ENCODE data around the gene RTP4. TPM values are rescaled to one million over a fixed set of nuclear protein-coding genes. Genes with fewer than 3 reads are reported as not detected.

RTP4 gene
- polyA plus RNA-seq, 2 of the 4 experiments (the other 2 are of a cell fraction) = not detected

GRCh38 chr3:187400756-187401155 is 32.6 kb downstream of the RTP4 start:
- TF ChIP-seq RNF2 (IDR thresholded peaks at IDR 0.05; ENCODE audit: borderline replicate concordance, low read depth) = no peak
- no peak for TF ChIP-seq NFE2L2 (conservative IDR thresholded peaks at IDR 0.05; ENCODE audit: low read length)
- TF ChIP-seq CBX8 (IDR thresholded peaks at IDR 0.05) = no peak
- ATAC-seq = no peak
- ChIA-PET CTCF (interaction anchor here (0.6 kb wide), 1 partner anchor 50 kb away, joined by 3 read pairs; no protein-coding TSS in a partner anchor), POLR2A (no interaction called here)
- no peak for FAIRE-seq
- Histone ChIP-seq H3K4me3 (no peak overlapping the region), H3K4me2 (no peak overlapping the region), H3K9me3 (no peaks in the 10 kb centered on the region), H3K4me1 (peaks cover 17% of the 10 kb centered on the region), H3K27ac (no peak overlapping the region)
- WGBS (ENCODE audit: missing lambda C conversion rate) = 47% methylated on average over 3 of the region's 3 CpGs
- DNase-seq (ENCODE audit: low read depth in 1 of 2, low spot score in 1 of 2) = no peak

- Histone ChIP-seq H3K27ac (no peak overlapping the region), H3K4me2 (no peak overlapping the region), H3K4me1 (peaks cover 17% of the 10 kb centered on the region), H3K9me3 (no peaks in the 10 kb centered on the region), H3K4me3 (no peak overlapping the region)
- TF ChIP-seq HES2 (IDR thresholded peaks at IDR 0.05) (no peak), KDM1A (IDR thresholded peaks at IDR 0.05; ENCODE audit: low read depth) (no peak), NFE2L2 (conservative IDR thresholded peaks at IDR 0.05; ENCODE audit: low read length) (no peak), ELK1 (IDR thresholded peaks at IDR 0.05; ENCODE audit: low read depth, low read length) (no peak), MAZ (IDR thresholded peaks at IDR 0.05; ENCODE audit: borderline replicate concordance, low read depth, low read length) (no peak), ATOH8 (CRISPR knock-in tag; IDR thresholded peaks at IDR 0.05; ENCODE audit: low read depth) (no peak), ZC3H11A (IDR thresholded peaks at IDR 0.05) (no peak), FOSL2 (IDR thresholded peaks at IDR 0.05) (no peak), FOSL2 (CRISPR knock-in tag; IDR thresholded peaks at IDR 0.05) (no peak), KDM5A (IDR thresholded peaks at IDR 0.05) (no peak), CHD4 (IDR thresholded peaks at IDR 0.05; ENCODE audit: borderline replicate concordance) (no peak)
- ATAC-seq (no peak), FAIRE-seq (no peak), DNase-seq (ENCODE audit: low read depth in 1 of 2, low spot score in 1 of 2) (no peak)
- WGBS (ENCODE audit: missing lambda C conversion rate) = 85% methylated on average over 4 of the region's 4 CpGs
- CTCF ChIA-PET = no interaction called here
- POLR2A ChIA-PET = no interaction called here
Measured at GRCh38 chr3:187401856-187402255, 33.7 kb downstream of the RTP4 start.

DNA sequence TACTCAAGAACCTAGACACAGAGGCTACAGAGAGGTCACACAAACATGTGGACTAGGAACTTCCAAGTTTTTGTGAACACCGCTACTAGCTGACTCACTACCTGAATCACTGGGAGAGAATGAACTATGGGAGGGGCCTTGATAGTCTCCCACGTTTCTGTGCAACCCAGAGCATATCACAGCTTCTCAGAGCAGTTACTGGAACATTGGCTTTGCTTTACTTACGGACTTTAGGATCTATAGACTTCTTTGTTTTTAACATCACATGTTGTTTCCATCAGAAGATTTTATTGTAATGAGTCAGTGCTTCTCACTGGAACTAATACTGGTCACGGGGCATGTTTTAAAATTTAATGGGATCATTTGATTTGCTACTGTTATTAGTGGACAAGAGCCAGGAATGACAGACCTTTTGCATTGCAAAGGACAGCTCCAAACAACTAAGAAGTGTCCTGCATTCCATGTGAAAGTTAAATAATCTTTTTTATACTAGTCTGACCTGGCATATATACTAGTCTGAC is 35.6 kb downstream of the RTP4 start:
- peak; percentile 26 to 79 for DNase-seq (ENCODE audit: low read depth in 1 of 2, low spot score in 1 of 2)
- 0% methylated on average over 4 of the region's 4 CpGs for WGBS (ENCODE audit: missing lambda C conversion rate)
- H3K9me3 ChIP-seq = no peaks in the 10 kb centered on the region
- CTCF ChIA-PET = interaction anchor here (0.6 to 1.2 kb wide), 3 partner anchors 85 to 276 kb away, joined by 3 read pairs; no protein-coding TSS in a partner anchor
- ATAC-seq = peak; percentile 98 to 99
- H3K27ac ChIP-seq = peak overlapping the region; percentile 72 to 77
- peaks cover 17% of the 10 kb centered on the region for H3K4me1 ChIP-seq
- no peak overlapping the region for H3K4me3 ChIP-seq
- H3K4me2 ChIP-seq = peak overlapping the region; percentile 59
- FAIRE-seq = no peak
- POLR2A ChIA-PET = no interaction called here
- no peak for TF ChIP-seq HOXB13 (CRISPR knock-in tag; IDR thresholded peaks at IDR 0.05; ENCODE audit: low read depth)
- no peak for TF ChIP-seq CHD4 (IDR thresholded peaks at IDR 0.05; ENCODE audit: borderline replicate concordance)
- no peak for TF ChIP-seq ZNF302 (CRISPR knock-in tag; IDR thresholded peaks at IDR 0.05)
- no peak for TF ChIP-seq POLR2AphosphoS2 (conservative IDR thresholded peaks at IDR 0.05; ENCODE audit: low read length)
- TF ChIP-seq CBX8 (IDR thresholded peaks at IDR 0.05) = no peak
- TF ChIP-seq ESRRA (IDR thresholded peaks at IDR 0.05; ENCODE audit: borderline replicate concordance, low read length) = no peak
- TF ChIP-seq, protein P1, sequence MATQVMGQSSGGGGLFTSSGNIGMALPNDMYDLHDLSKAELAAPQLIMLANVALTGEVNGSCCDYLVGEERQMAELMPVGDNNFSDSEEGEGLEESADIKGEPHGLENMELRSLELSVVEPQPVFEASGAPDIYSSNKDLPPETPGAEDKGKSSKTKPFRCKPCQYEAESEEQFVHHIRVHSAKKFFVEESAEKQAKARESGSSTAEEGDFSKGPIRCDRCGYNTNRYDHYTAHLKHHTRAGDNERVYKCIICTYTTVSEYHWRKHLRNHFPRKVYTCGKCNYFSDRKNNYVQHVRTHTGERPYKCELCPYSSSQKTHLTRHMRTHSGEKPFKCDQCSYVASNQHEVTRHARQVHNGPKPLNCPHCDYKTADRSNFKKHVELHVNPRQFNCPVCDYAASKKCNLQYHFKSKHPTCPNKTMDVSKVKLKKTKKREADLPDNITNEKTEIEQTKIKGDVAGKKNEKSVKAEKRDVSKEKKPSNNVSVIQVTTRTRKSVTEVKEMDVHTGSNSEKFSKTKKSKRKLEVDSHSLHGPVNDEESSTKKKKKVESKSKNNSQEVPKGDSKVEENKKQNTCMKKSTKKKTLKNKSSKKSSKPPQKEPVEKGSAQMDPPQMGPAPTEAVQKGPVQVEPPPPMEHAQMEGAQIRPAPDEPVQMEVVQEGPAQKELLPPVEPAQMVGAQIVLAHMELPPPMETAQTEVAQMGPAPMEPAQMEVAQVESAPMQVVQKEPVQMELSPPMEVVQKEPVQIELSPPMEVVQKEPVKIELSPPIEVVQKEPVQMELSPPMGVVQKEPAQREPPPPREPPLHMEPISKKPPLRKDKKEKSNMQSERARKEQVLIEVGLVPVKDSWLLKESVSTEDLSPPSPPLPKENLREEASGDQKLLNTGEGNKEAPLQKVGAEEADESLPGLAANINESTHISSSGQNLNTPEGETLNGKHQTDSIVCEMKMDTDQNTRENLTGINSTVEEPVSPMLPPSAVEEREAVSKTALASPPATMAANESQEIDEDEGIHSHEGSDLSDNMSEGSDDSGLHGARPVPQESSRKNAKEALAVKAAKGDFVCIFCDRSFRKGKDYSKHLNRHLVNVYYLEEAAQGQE (IDR thresholded peaks at IDR 0.05) = no peak
- peak; percentile 48 for TF ChIP-seq MAX (IDR thresholded peaks at IDR 0.05)
- TF ChIP-seq JUN (IDR thresholded peaks at IDR 0.05) = 0 out of 5 replicates have a peak, but pooled peaks of 1 of the 2 experiments have one; percentile 25
- TF ChIP-seq HEYL (CRISPR knock-in tag; IDR thresholded peaks at IDR 0.05) = no peak
- TF ChIP-seq NR3C1 (IDR thresholded peaks at IDR 0.05) = no peak
- TF ChIP-seq CEBPB (IDR thresholded peaks at IDR 0.05) = no peak
- no peak for TF ChIP-seq NFE2L2 (conservative IDR thresholded peaks at IDR 0.05; ENCODE audit: low read length)
- no peak for TF ChIP-seq ELK1 (IDR thresholded peaks at IDR 0.05; ENCODE audit: low read depth, low read length)
- peak; percentile 34; the same call in 1 of the 2 replicates for TF ChIP-seq FOSL2 (IDR thresholded peaks at IDR 0.05)
- TF ChIP-seq FOSL2 (CRISPR knock-in tag; IDR thresholded peaks at IDR 0.05) = peak; percentile 64
- TF ChIP-seq SMC3 (IDR thresholded peaks at IDR 0.05) = no peak
- TF ChIP-seq CHD2 (IDR thresholded peaks at IDR 0.05; ENCODE audit: low read length, partially characterized antibody) = no peak

Measured in A549 (cell line).